ENCODE data around the gene SLAMF7. TPM values are rescaled to one million over a fixed set of nuclear protein-coding genes. Genes with fewer than 3 reads are reported as not detected.

SLAMF7 gene
- total RNA-seq, 3 donors from 2014 or later (not counting 1 experiment from before 2014, with no cell fraction given) = 191 to 301 (median 227) TPM

DNA sequence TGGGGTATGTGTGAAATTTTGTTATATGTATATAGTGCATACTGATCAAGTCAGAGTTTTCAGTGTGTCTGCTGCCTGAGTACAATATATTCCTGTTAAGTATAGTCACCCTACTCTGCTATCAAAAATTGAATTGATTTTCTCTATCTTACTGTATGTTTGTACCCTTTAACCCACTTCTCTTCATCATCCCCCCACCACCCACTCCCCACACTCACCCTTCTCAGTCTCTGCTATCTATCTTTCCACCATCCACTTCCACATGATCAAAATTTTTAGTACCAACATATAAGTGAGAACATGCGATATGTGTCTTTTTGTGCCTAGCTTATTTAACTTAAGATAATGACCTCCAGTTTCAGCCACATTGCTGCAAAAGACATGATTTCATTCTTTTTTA, 61.1 kb downstream of the SLAMF7 start:
- 100% methylated on average over 1 of the region's 1 CpG for WGBS (ENCODE audit: insufficient coverage)
- peaks cover 71 to 78% of the 10 kb centered on the region in 2 donors for H3K4me1 Mint-ChIP-seq
- no peak for TF ChIP-seq CTCF (IDR thresholded peaks at IDR 0.05)
- Histone ChIP-seq H3K4me3 (ENCODE audit: low read length) (no peak overlapping the region), H3K27ac (ENCODE audit: low read length) (peak overlapping the region; percentile 25), H3K36me3 (ENCODE audit: control insufficient read depth, insufficient read depth, low read length) (peaks cover 19% of the 10 kb centered on the region), H3K9me3 (ENCODE audit: control insufficient read depth, insufficient read depth, low read length) (no peaks in the 10 kb centered on the region), H3K27me3 (ENCODE audit: control insufficient read depth, insufficient read depth, low read length) (no peaks in the 10 kb centered on the region), H3K4me1 (ENCODE audit: control insufficient read depth, insufficient read depth, low read length) (peaks cover 56% of the 10 kb centered on the region)
- DNase-seq (no peak), ATAC-seq (no peak)
- intact Hi-C loops (cut with micrococcal nuclease) = no loop called here
- H3K27ac Mint-ChIP-seq = peak overlapping the region; percentile 76 to 91
- H3K36me3 Mint-ChIP-seq = no peaks in the 10 kb centered on the region
- H3K4me3 Mint-ChIP-seq = peak overlapping the region; percentile 80
- H3K27me3 Mint-ChIP-seq (ENCODE audit: low read depth in 2 of 2) = no peaks in the 10 kb centered on the region
- H3K9me3 Mint-ChIP-seq = no peaks in the 10 kb centered on the region

DNA sequence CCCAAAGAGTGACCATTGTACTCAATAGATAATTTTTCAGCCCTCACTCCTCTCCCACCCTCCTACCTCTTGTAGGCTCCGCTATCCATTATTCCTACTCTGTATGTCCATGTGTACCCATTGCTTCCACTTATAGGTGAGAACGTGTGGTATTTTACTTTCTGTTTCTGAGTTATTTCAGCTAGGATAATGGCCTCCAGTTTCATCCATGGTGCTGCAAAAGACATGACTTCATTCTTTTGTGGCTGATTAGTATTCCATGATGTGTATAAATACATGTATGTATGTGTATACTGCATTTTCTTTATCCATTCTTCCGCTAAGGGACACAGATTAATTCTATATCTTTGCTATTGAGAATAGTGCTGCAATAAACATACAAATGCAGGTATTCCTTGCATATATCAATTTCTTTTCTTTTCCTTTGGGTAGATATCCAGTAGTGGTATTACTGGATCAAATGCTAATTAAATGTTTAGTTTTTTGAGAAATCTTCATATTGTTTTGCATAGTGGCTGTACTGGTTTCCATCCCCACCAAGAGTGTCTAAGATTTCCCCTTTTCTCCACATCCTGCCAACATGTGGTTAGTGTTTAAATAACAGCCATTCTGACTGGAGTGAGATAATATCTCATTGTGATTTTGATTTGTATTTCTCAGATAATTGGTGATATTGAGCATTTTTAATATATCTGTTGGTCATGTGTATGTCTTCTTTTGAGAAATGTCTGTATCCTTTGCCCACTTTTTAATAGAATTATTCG, 61.8 kb downstream of the SLAMF7 start:
- peak in 1 of 2 donors; percentile 72 for DNase-seq
- Histone ChIP-seq H3K27ac (ENCODE audit: low read length) (peak overlapping the region; percentile 25), H3K27me3 (ENCODE audit: control insufficient read depth, insufficient read depth, low read length) (no peaks in the 10 kb centered on the region), H3K4me3 (ENCODE audit: low read length) (peak overlapping the region; percentile 11), H3K36me3 (ENCODE audit: control insufficient read depth, insufficient read depth, low read length) (peaks cover 21% of the 10 kb centered on the region), H3K4me1 (ENCODE audit: control insufficient read depth, insufficient read depth, low read length) (peaks cover 49% of the 10 kb centered on the region), H3K9me3 (ENCODE audit: control insufficient read depth, insufficient read depth, low read length) (no peaks in the 10 kb centered on the region)
- Mint-ChIP-seq H3K9me3 (peaks cover 0 to 3% of the 10 kb centered on the region in 2 donors), H3K4me3 (peak overlapping the region; percentile 74), H3K4me1 (peaks cover 69 to 72% of the 10 kb centered on the region in 2 donors), H3K27me3 (ENCODE audit: low read depth in 2 of 2) (no peaks in the 10 kb centered on the region), H3K36me3 (peaks cover under 1% of the 10 kb centered on the region), H3K27ac (peak overlapping the region; percentile 76 to 91)
- intact Hi-C loops (cut with micrococcal nuclease) = no loop called here
- no peak for TF ChIP-seq CTCF (IDR thresholded peaks at IDR 0.05)
- WGBS (ENCODE audit: insufficient coverage) = 0% methylated on average over 1 of the region's 4 CpGs
- peak in 1 of 3 donors; percentile 57 for ATAC-seq

DNA sequence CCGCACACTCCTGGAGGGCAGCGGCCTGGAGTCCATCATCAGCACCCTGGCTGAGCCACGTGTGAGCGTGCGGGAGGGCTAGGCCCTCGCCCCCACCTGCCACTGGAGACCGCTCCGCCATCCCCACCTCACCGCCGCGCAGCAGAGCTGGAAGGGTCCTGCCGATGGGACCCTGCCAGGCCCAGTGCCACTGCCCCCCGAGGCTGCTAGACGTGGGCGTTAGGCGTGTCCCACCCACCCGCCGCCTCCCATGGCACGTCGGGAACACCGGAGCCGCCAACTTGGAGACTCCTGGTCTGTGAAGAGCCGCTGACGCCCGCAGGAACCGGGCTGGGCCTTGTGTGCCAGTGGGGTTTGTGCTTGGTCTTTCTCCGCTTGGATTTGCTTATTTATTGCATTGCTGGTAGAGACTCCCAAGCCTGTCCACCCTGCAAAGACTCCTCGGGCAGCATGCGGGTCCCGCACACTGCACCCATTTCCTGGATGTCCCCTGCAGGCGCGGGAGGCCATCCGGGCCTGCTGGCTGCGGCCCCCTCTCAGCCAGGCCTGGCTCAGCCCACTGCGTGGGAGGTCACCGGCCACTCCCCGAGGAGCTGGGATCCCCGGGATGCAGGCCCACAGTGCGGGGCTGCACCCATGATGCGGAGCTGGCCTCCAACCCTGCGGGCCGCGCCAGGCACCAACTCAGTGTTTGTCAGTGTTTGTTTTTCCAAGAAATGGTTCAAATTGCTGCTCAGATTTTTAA, 63.0 kb downstream of the SLAMF7 start:
- H3K4me1 Mint-ChIP-seq = peaks cover 67 to 72% of the 10 kb centered on the region in 2 donors
- intact Hi-C loops (cut with micrococcal nuclease) = no loop called here

More for the DNA sequence above, 63.0 kb downstream of the SLAMF7 start:
- no peak overlapping the region for H3K27ac ChIP-seq (ENCODE audit: low read length)
- Mint-ChIP-seq H3K4me3 (no peak overlapping the region), H3K9me3 (peaks cover 3 to 10% of the 10 kb centered on the region in 2 donors), H3K36me3 (peaks cover 12% of the 10 kb centered on the region), H3K27me3 (ENCODE audit: low read depth in 2 of 2) (no peaks in the 10 kb centered on the region), H3K27ac (peak overlapping the region in 1 of 2 donors; percentile 76)
- H3K27me3 ChIP-seq (ENCODE audit: control insufficient read depth, insufficient read depth, low read length) = no peaks in the 10 kb centered on the region
- H3K9me3 ChIP-seq (ENCODE audit: control insufficient read depth, insufficient read depth, low read length) = peaks cover under 1% of the 10 kb centered on the region
- ATAC-seq = no peak
- peaks cover 37% of the 10 kb centered on the region for H3K4me1 ChIP-seq (ENCODE audit: control insufficient read depth, insufficient read depth, low read length)
- H3K36me3 ChIP-seq (ENCODE audit: control insufficient read depth, insufficient read depth, low read length) = peaks cover 21% of the 10 kb centered on the region
- H3K4me3 ChIP-seq (ENCODE audit: low read length) = no peak overlapping the region
- WGBS (ENCODE audit: insufficient coverage) = 96% methylated on average over 43 of the region's 43 CpGs
- DNase-seq = no peak
- no peak for TF ChIP-seq CTCF (IDR thresholded peaks at IDR 0.05)

Other genes with a start within 250 kb of the SLAMF7 start
- gene SLAMF6, start 216.0 kb upstream of the SLAMF7 start, total RNA-seq = 10 to 100 TPM; 66.7 to 88.2 (median 68.1) TPM
- gene CD84, start 159.8 kb upstream of the SLAMF7 start, total RNA-seq = 10 to 100 TPM; 11.1 to 56.7 (median 12.9) TPM
- gene SLAMF1, start 92.2 kb upstream of the SLAMF7 start, total RNA-seq = 1 to 10 TPM; 1.1 to 3.5 (median 2.1) TPM
- 100 to 1,000 TPM; 213 to 249 (median 223) TPM for gene CD48, start 27.4 kb upstream of the SLAMF7 start, total RNA-seq
- 10 to 100 TPM; 30.3 to 47.1 (median 34.4) TPM for gene LY9, start 56.9 kb downstream of the SLAMF7 start, total RNA-seq
- 100 to 1,000 TPM; 131 to 193 (median 150) TPM for gene CD244, start 123.6 kb downstream of the SLAMF7 start, total RNA-seq
- not detected for gene ITLN1, start 145.9 kb downstream of the SLAMF7 start, total RNA-seq
- not detected for gene ITLN2, start 215.6 kb downstream of the SLAMF7 start, total RNA-seq

Measured in natural killer cell (primary cell).